ENCODE results near the gene EDAR.

Gene EDAR

DNA sequence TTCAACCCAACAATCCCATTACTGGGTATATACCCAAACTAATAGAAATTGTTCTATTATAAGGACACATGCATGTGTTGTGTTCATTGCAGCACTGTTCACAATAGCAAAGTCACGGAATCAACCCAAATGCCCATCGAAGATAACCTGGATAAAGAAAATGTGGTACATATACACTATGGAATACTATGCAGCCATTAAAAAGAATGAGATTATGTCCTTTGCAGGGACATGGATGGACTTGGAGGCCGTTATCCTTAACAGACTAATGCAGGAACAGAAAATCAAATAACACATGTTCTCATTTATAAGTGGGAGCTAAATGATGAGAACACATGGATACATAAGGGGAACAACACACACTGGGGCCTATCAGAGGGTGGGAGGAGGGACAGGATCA lies 136.6 kb downstream of the EDAR start:
- no peak for TF ChIP-seq GATA3 (IDR thresholded peaks at IDR 0.05; ENCODE audit: low read depth, low read length)
- TF ChIP-seq GATA2 (IDR thresholded peaks at IDR 0.05; ENCODE audit: low read depth, low read length) = no peak

DNA sequence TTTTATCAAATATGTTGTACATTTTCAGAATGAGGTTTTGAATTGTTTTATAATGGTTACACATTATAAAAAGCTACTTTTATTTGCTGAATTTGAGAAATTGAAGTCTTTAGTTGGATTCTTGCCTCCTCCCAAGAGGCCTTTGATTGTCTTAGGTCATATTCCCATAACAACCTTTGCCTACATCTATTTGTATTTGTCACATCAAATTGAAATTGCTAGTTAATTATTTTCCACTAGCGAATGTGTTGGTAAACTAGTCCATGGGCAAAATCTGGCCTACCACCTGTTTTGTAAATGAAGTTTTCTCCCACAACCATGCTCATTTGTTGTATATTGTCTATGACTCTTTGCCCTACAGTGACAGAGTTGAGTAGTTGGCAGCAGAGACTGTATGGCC lies 142.0 kb downstream of the EDAR start:
- TF ChIP-seq GATA2 (IDR thresholded peaks at IDR 0.05; ENCODE audit: low read depth, low read length) (no peak), GATA3 (IDR thresholded peaks at IDR 0.05; ENCODE audit: low read depth, low read length) (no peak)

DNA sequence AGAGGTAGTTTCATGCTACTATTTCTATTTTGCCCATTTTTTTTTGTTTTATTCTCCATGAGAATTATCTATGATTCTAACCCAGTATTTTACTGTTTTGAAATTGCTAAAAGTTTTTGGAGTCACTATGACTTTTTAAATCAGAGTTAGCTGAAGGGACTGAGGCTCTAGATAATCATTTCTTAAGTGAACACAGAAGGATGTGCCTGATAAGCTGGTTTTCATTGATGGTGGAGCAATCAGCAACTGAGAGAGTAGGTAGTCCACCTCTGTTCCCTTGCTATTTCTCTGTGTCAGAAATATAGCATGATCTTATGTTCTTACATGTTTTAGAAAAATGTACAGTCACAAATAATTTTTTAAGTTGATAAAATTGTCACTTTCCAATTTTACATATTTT lies 143.1 kb downstream of the EDAR start:
- no peak for TF ChIP-seq GATA3 (IDR thresholded peaks at IDR 0.05; ENCODE audit: low read depth, low read length)
- TF ChIP-seq GATA2 (IDR thresholded peaks at IDR 0.05; ENCODE audit: low read depth, low read length) = no peak

All from SH-SY5Y (cell line).